GM12878 (cell line): Measurements from ENCODE around the gene KBTBD2. TPM values are rescaled to one million over a fixed set of nuclear protein-coding genes. Genes with fewer than 3 reads are reported as not detected.

Experiments used
- ATF7 ChIP-seq: fragments of 450-650 bp; IDR thresholded peaks from 2 replicates; pipeline ENCODE4 v1.6.1; 2016; ENCODE audit warnings: low read depth, mild to moderate bottlenecking
- BCL3 ChIP-seq: IDR thresholded peaks from 2 replicates; pipeline ENCODE4 v1.6.1; 2011; ENCODE audit warnings: borderline replicate concordance, low read depth, mild to moderate bottlenecking, moderate library complexity, low read length; ENCODE audit not compliant: insufficient read depth, poor library complexity, severe bottlenecking
- CBX5 ChIP-seq: sonication (generic); IDR thresholded peaks from 2 replicates; pipeline ENCODE4 v1.6.1; 2016; ENCODE audit warnings: low read depth, moderate library complexity, mild to moderate bottlenecking, inconsistent platforms
- CHD1 ChIP-seq: IDR thresholded peaks from 2 replicates; pipeline ENCODE4 v1.6.1; 2012; ENCODE audit warnings: low read depth, low read length, improper control_type of control experiment
- E2F8 ChIP-seq: fragments of 450-650 bp; IDR thresholded peaks from 2 replicates; pipeline ENCODE4 v1.6.1; 2018; ENCODE audit warnings: mild to moderate bottlenecking, low read depth, moderate library complexity; ENCODE audit not compliant: partially characterized antibody
- EED ChIP-seq: sonication (generic); IDR thresholded peaks from 2 replicates; pipeline ENCODE4 v1.6.1; 2016; ENCODE audit warnings: antibody characterized with exemption, low read depth
- EGR1 ChIP-seq, 2 experiments: IDR thresholded peaks; 1 replicate in 1 of 2; 2 replicates in 1 of 2; pipeline ENCODE4 v1.6.1; 2011 to 2012; ENCODE audit warnings: low read depth in 2 of 2, low read length in 2 of 2, borderline replicate concordance in 1 of 2, mild to moderate bottlenecking in 1 of 2, moderate library complexity in 1 of 2
- FOXM1 ChIP-seq: IDR thresholded peaks from 2 replicates; pipeline ENCODE4 v1.6.1; 2012; ENCODE audit warnings: low read depth, mild to moderate bottlenecking, inconsistent platforms, low read length, moderate library complexity
- GABPA ChIP-seq: IDR thresholded peaks from 2 replicates; pipeline ENCODE4 v1.6.1; 2014; ENCODE audit warnings: antibody characterized with exemption, low read depth, mild to moderate bottlenecking, inconsistent platforms
- GATAD2B ChIP-seq: fragments of 450-650 bp; conservative IDR thresholded peaks from 2 replicates; pipeline ENCODE4 v1.6.1; 2017; ENCODE audit warnings: low read depth, mild to moderate bottlenecking, moderate library complexity
- IKZF2 ChIP-seq, 2 experiments: fragments of 450-650 bp; IDR thresholded peaks; 2 replicates each; pipeline ENCODE4 v1.6.1; 2017; ENCODE audit warnings: mild to moderate bottlenecking in 2 of 2, moderate library complexity in 2 of 2
- LARP7 ChIP-seq: fragments of 450-650 bp; IDR thresholded peaks from 2 replicates; pipeline ENCODE4 v1.6.1; 2017; ENCODE audit warnings: mild to moderate bottlenecking
- MAX ChIP-seq: IDR thresholded peaks from 2 replicates; pipeline ENCODE4 v1.6.1; 2012; ENCODE audit warnings: low read depth, low read length, improper control_type of control experiment
- MEF2A ChIP-seq: IDR thresholded peaks from 2 replicates; pipeline ENCODE4 v1.6.1; 2011; ENCODE audit warnings: low read depth, mild to moderate bottlenecking, low read length, moderate library complexity; ENCODE audit not compliant: insufficient read depth
- MTA3 ChIP-seq: IDR thresholded peaks from 2 replicates; pipeline ENCODE4 v1.6.1; 2012; ENCODE audit warnings: low read length, inconsistent platforms, borderline replicate concordance
- MXI1 ChIP-seq: fragments of 150-350 bp; IDR thresholded peaks from 2 replicates; pipeline ENCODE4 v1.6.1; 2011; ENCODE audit warnings: low read depth, mild to moderate bottlenecking, inconsistent platforms, low read length, improper control_type of control experiment
- MYB ChIP-seq: fragments of 150-350 bp; IDR thresholded peaks from 2 replicates; pipeline ENCODE4 v1.6.1; 2014; ENCODE audit warnings: mild to moderate bottlenecking, low read depth, low read length, borderline replicate concordance
- NFYA ChIP-seq: IDR thresholded peaks from 2 replicates; pipeline ENCODE4 v1.6.1; 2011; ENCODE audit warnings: low read depth, mild to moderate bottlenecking, low read length, improper control_type of control experiment, borderline replicate concordance
- NKRF ChIP-seq: fragments of 450-650 bp; conservative IDR thresholded peaks from 2 replicates; pipeline ENCODE4 v1.6.1; 2017; ENCODE audit warnings: mild to moderate bottlenecking, moderate library complexity
- NR2F1 ChIP-seq: fragments of 450-650 bp; conservative IDR thresholded peaks from 2 replicates; pipeline ENCODE4 v1.6.1; 2017; ENCODE audit warnings: mild to moderate bottlenecking
- PML ChIP-seq: IDR thresholded peaks from 2 replicates; pipeline ENCODE4 v1.6.1; 2012; ENCODE audit warnings: low read length, inconsistent platforms
- POLR2A ChIP-seq: IDR thresholded peaks from 2 replicates; pipeline ENCODE4 v1.6.1; 2011; ENCODE audit warnings: low read depth, mild to moderate bottlenecking, low read length
- POLR2AphosphoS5 ChIP-seq: IDR thresholded peaks from 2 replicates; pipeline ENCODE4 v1.6.1; 2011; ENCODE audit warnings: mild to moderate bottlenecking, low read length, inconsistent platforms
- SIX5 ChIP-seq: IDR thresholded peaks from 2 replicates; pipeline ENCODE4 v1.6.1; 2011; ENCODE audit warnings: mild to moderate bottlenecking, low read depth, low read length, moderate library complexity; ENCODE audit not compliant: severe bottlenecking
- TAF1 ChIP-seq: IDR thresholded peaks from 2 replicates; pipeline ENCODE4 v1.6.1; 2011; ENCODE audit warnings: mild to moderate bottlenecking, low read depth, low read length, borderline replicate concordance
- polyA plus RNA-seq, 11 experiments: library from polyadenylated mRNA; depleted of rRNA in 4 of 11; unstranded in 6 of 11; stranded (reverse) in 5 of 11; fragments of >200 nt; fragmentation: Nextera tagmentation in 4 of 11; fragmentation: Illumina TruSeq in 1 of 11; extraction: Ambion mirVana in 4 of 11; extraction: Trizol in 1 of 11; gene quantifications; 1 replicate in 1 of 11; 2 replicates in 10 of 11; pipeline versions ENCODE4 v1.2.1 to v1.2.3, GENCODE V29; 2011 to 2016; ENCODE audit warnings: inconsistent platforms in 2 of 11, missing spikeins in 2 of 11, low read depth in 1 of 11
- total RNA-seq, 4 experiments: library from RNA; depleted of rRNA in 3 of 4; stranded (reverse); fragments of >200 nt in 3 of 4; fragmentation: Illumina TruSeq in 1 of 4; extraction: Trizol in 1 of 4; gene quantifications; 2 replicates each; pipeline versions ENCODE4 v1.2.1 to v1.2.3, GENCODE V29; 2013 to 2021

KBTBD2 gene
- total and polyA plus RNA-seq, 10 of the 15 experiments (the other 5 are each of a cell fraction or from before 2014, with no cell fraction given), result 8.1 to 22.3 (median 16.2) TPM

GRCh38 chr7:32892521-32893206, 1.1 kb upstream of the KBTBD2 start (continued):
- TF ChIP-seq MXI1 (peak; percentile 51; the same call in 1 of the 2 replicates), SIX5 (no peak), POLR2A (peak; percentile 71), CHD1 (no peak), NR2F1 (no peak), TAF1 (peak; percentile 25; the same call in 1 of the 2 replicates), BCL3 (no peak), MAX (no peak), E2F8 (no peak), NFYA (no peak), ATF7 (no peak), POLR2AphosphoS5 (peak; percentile 73), MEF2A (no peak), PML (peak; percentile 72; the same call in 1 of the 2 replicates), EGR1 (IDR thresholded peaks at IDR 0.05; ENCODE audit: borderline replicate concordance in 1 of 2, low read depth in 2 of 2, low read length in 2 of 2) (peak in 1 of 2 experiments; percentile 33; a peak in 1 of 3 replicates), EED (peak; percentile 14; the same call in 1 of the 2 replicates), NKRF (0 out of 2 replicates have a peak, but pooled peaks have one; percentile 43), MTA3 (peak; percentile 82; the same call in 1 of the 2 replicates), CBX5 (no peak), GABPA (no peak), MYB (no peak), IKZF2 (IDR thresholded peaks at IDR 0.05) (0 out of 4 replicates have a peak, but pooled peaks of 1 of the 2 experiments have one; percentile 37), GATAD2B (0 out of 2 replicates have a peak, but pooled peaks have one; percentile 3), FOXM1 (no peak), LARP7 (0 out of 2 replicates have a peak, but pooled peaks have one; percentile 78)
